Mesothelial cell of epicardium (in vitro differentiated cells): ENCODE results near the gene FAM222A. TPM values are rescaled to one million over a fixed set of nuclear protein-coding genes. Genes with fewer than 3 reads are reported as not detected.
A peak's percentile ranks its signal among the peaks of the same experiment; 100 is the strongest.

ENCODE experiments used
- DNase-seq, 2 experiments: peaks; one replicate each; pipeline ENCODE4 v3.0.0; 2021; ENCODE audit warnings: low spot score in 2 of 2; ENCODE audit not compliant: unreplicated experiment in 2 of 2
- H3K27ac Mint-ChIP-seq: 2 replicates; pipeline ENCODE4 v1.8.0; 2021; ENCODE audit warnings: mixed read lengths
- H3K27me3 Mint-ChIP-seq: 2 replicates; pipeline ENCODE4 v1.8.0; 2021; ENCODE audit warnings: low read depth, mixed read lengths
- H3K36me3 Mint-ChIP-seq: 2 replicates; pipeline ENCODE4 v1.8.0; 2021; ENCODE audit warnings: mixed read lengths
- H3K4me1 Mint-ChIP-seq: 2 replicates; pipeline ENCODE4 v1.8.0; 2021; ENCODE audit warnings: mixed read lengths
- H3K4me3 Mint-ChIP-seq: 2 replicates; pipeline ENCODE4 v1.8.0; 2021; ENCODE audit warnings: mild to moderate bottlenecking, moderate library complexity, mixed read lengths
- H3K9me3 Mint-ChIP-seq: 2 replicates; pipeline ENCODE4 v1.8.0; 2021; ENCODE audit warnings: mixed read lengths
- CTCF ChIP-seq: fragments of 200-600 bp; sonication (generic); IDR thresholded peaks from one replicate; pipeline ENCODE4 v1.5.0; 2021; ENCODE audit warnings: antibody characterized with exemption; ENCODE audit not compliant: unreplicated experiment
- total RNA-seq: library from RNA; stranded (reverse); gene quantifications from 3 replicates; pipeline ENCODE4 v1.2.1, GENCODE V29; 2021

FAM222A gene
- total RNA-seq, 1 donor from 2014 or later = 1.1 TPM

- H3K4me3 Mint-ChIP-seq = no peak overlapping the region
- no peaks in the 10 kb centered on the region for H3K9me3 Mint-ChIP-seq
- DNase-seq = peak in 1 of 2 experiments; percentile 9
- no peaks in the 10 kb centered on the region for H3K36me3 Mint-ChIP-seq
- peaks cover 3% of the 10 kb centered on the region for H3K4me1 Mint-ChIP-seq
- no peak for TF ChIP-seq CTCF
- peaks cover 30% of the 10 kb centered on the region for H3K27me3 Mint-ChIP-seq
- H3K27ac Mint-ChIP-seq = no peak overlapping the region
Measured at GRCh38 chr12:109739747-109740693, 26.4 kb downstream of the FAM222A start.

GRCh38 chr12:109740694-109741245, 27.1 kb downstream of the FAM222A start:
- peak in 1 of 2 experiments; percentile 6 for DNase-seq
- H3K27ac Mint-ChIP-seq = no peak overlapping the region
- no peaks in the 10 kb centered on the region for H3K36me3 Mint-ChIP-seq
- H3K4me1 Mint-ChIP-seq = peaks cover 7% of the 10 kb centered on the region
- H3K4me3 Mint-ChIP-seq = no peak overlapping the region
- peaks cover 23% of the 10 kb centered on the region for H3K27me3 Mint-ChIP-seq
- no peak for TF ChIP-seq CTCF
- H3K9me3 Mint-ChIP-seq = no peaks in the 10 kb centered on the region

GRCh38 chr12:109741286-109741969, 27.8 kb downstream of the FAM222A start:
- Mint-ChIP-seq H3K4me3 (no peak overlapping the region), H3K4me1 (peaks cover 7% of the 10 kb centered on the region)
- peak in 1 of 2 experiments; percentile 4 for DNase-seq

GRCh38 chr12:109741970-109742703, 28.5 kb downstream of the FAM222A start:
- Mint-ChIP-seq H3K27me3 (peaks cover 13% of the 10 kb centered on the region), H3K4me1 (peaks cover 7% of the 10 kb centered on the region), H3K9me3 (no peaks in the 10 kb centered on the region), H3K4me3 (no peak overlapping the region), H3K27ac (no peak overlapping the region), H3K36me3 (no peaks in the 10 kb centered on the region)
- no peak for TF ChIP-seq CTCF
- DNase-seq = peak in 1 of 2 experiments; percentile 4

More at GRCh38 chr12:109741286-109741969, 27.8 kb downstream of the FAM222A start:
- no peaks in the 10 kb centered on the region for H3K9me3 Mint-ChIP-seq
- H3K27ac Mint-ChIP-seq = no peak overlapping the region
- no peaks in the 10 kb centered on the region for H3K36me3 Mint-ChIP-seq
- no peak for TF ChIP-seq CTCF
- H3K27me3 Mint-ChIP-seq = peaks cover 17% of the 10 kb centered on the region
